ENCODE measurements around the gene MAZ.

Gene MAZ

GRCh38 chr16:29807426-29808218 lies 1.3 kb downstream of the MAZ start:
- DNase-seq (ENCODE audit: low spot score), result peak; percentile 83
- TF ChIP-seq CTCF (IDR thresholded peaks at IDR 0.05; ENCODE audit: borderline replicate concordance, control extremely low read depth, extremely low read depth, insufficient read depth, missing control alignments), result peak; percentile 71
- in situ Hi-C loops (cut with MboI; ENCODE audit: low sequenced_read_pairs, unreplicated experiment), result no loop called here

GRCh38 chr16:29808219-29808900 lies 2.0 kb downstream of the MAZ start:
- DNase-seq (ENCODE audit: low spot score), result no peak
- in situ Hi-C loops (cut with MboI; ENCODE audit: low sequenced_read_pairs, unreplicated experiment), result no loop called here
- no peak for TF ChIP-seq CTCF (IDR thresholded peaks at IDR 0.05; ENCODE audit: borderline replicate concordance, control extremely low read depth, extremely low read depth, insufficient read depth, missing control alignments)

- DNase-seq (ENCODE audit: low spot score), result no peak
- in situ Hi-C loops (cut with MboI; ENCODE audit: low sequenced_read_pairs, unreplicated experiment), result no loop called here
- TF ChIP-seq CTCF (IDR thresholded peaks at IDR 0.05; ENCODE audit: borderline replicate concordance, control extremely low read depth, extremely low read depth, insufficient read depth, missing control alignments), result no peak
Observed at GRCh38 chr16:29809031-29809747, 2.9 kb downstream of the MAZ start.

- TF ChIP-seq CTCF (IDR thresholded peaks at IDR 0.05; ENCODE audit: borderline replicate concordance, control extremely low read depth, extremely low read depth, insufficient read depth, missing control alignments), result no peak
- no peak for DNase-seq (ENCODE audit: low spot score)
- in situ Hi-C loops (cut with MboI; ENCODE audit: low sequenced_read_pairs, unreplicated experiment), result no loop called here
Observed at GRCh38 chr16:29809850-29810698, 3.7 kb downstream of the MAZ start.

- TF ChIP-seq CTCF (IDR thresholded peaks at IDR 0.05; ENCODE audit: borderline replicate concordance, control extremely low read depth, extremely low read depth, insufficient read depth, missing control alignments), result no peak
- no peak for DNase-seq (ENCODE audit: low spot score)
- in situ Hi-C loops (cut with MboI; ENCODE audit: low sequenced_read_pairs, unreplicated experiment), result no loop called here
Observed at GRCh38 chr16:29810699-29811169, 4.4 kb downstream of the MAZ start.
